ENCODE measurements around the gene LRP2.

The LRP2 gene

DNA sequence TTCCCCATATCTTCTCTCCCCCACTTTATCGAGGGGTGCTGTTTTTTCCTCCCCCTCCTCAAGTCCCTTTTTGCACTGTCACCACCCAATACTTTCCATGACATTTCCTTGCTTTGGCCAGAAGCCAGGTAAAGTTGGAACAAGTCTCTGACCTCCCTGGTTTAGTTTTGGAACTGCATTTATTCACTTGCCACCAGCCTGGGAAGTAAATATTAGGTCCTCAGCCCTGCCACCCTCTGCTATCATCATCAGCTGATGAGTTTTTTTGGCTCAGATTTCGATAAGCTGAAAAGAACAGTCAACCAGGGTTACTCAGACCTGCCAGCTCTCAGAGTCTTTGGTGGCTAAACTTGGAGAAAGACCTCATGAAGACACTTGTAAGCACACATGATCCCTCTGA is 246.0 kb downstream of the LRP2 start:
- no peak for DNase-seq

DNA sequence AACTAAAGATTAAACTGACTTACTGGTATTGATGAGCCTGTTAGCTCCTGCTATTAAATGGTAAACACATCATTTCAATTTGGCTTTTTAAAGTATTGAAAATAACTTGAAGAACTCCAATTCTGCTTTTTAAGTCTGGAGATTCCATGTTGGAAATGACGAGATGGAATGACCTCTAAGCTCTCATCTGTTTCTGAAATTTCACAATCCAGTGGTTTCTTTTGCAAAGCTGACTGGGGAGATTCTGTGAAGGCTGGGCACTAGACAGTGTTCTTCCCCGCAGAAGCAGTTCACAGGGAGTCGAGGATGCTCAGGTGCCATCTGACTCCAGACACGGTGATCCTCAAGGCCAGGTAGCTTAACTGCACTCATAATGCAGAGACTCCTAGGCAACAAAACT is 248.3 kb downstream of the LRP2 start:
- no peak for DNase-seq

DNA sequence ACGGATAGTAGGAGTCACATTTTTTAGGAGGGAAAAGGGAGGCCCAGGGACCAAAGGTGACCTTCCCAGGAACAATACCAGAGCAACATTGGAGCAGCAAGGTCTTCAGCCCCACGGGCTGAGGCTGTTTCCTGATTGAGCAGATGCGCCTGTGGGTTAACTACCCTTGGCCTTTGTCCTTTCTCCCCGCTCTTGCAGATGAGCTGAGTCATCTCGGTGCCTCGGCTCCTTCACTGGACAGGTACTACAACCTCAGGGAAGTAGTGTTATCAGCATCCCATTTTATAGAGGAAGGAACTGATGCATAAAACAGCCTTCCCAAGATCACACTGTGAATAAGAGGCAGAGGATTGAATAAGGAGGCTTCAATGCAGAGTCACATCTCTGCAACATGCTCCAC is 249.5 kb downstream of the LRP2 start:
- DNase-seq, result no peak

DNA sequence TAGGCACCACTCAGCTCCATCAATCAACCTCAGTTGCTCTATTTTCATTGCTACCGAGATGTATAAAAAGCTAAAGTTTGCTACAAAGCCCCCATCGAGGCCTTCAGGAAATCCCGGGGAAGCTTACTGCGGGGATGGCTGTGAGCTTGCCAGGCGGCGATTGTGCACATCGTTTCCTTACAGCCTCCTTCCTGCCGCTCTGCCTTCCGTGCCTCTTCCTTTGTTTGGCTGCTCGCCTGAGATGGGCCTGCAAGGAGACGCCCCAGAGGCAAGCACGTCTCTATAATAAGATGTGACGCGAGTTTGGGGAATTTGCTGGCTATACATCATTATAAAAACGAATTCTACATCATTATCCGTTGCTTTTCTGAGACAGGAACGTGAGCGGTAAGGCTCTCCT is 251.4 kb downstream of the LRP2 start:
- DNase-seq, result no peak

DNA sequence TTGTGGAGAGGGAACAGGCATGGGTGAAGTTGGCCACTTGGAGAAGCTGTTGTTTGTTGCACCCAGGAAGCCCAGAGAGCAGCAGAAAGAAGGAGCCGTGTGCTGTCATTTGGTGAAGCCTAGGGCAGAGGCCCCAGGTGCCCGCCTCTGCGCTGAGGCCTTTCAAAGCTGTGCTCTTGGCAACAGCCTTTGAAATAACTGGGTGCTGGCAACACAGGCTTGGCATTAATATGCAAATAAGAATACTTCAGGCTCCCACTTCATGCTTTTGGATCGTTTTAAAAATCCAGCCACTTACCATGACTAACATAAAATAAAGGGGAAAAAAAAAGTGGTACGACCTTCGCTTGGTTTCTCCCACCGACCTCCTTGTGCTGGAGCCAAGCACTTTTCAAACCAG is 251.9 kb downstream of the LRP2 start:
- no peak for DNase-seq

DNA sequence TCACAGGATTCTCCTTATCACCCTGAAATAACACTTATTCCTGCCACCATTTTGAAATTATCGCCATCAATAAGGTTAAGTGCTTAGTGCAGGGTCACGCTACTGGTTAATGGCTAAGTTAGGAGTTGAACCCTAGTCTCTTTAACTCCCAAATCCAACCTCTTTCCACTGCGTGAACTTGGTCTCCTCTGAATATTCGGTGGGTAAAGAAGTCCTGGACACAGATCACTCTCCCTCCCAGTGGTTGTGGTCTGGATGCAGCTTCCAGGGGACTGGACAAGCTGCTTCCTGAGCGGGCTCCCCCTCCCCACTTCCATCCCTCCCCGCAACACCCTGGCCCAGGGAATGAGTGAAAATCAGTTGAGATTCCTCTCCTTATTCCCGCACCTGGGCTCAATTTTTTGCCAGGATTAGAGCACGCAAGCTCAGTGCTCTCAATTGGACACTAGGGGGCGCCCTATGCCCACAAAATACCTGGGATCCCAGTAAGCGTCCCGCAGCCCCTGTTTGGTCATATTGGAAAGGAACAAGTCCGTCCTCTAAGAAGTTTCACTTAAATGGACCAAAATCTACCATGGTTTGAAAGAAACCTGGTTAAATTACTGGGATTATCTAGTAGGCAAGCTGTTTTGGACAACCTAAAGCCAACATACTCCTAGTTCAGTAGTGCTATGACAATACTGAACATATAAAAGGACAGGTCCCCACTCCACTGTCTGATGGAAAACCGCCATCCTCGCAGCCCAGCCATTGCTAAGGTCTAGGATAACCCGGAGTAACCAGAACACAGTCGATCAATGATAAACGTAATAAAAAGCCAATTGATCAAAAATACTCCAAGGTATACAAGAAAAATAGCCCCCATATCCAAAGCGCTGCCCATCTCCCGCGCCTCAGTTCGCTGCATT is 252.6 kb downstream of the LRP2 start:
- DNase-seq, result peak; percentile 68 to 70

DNA sequence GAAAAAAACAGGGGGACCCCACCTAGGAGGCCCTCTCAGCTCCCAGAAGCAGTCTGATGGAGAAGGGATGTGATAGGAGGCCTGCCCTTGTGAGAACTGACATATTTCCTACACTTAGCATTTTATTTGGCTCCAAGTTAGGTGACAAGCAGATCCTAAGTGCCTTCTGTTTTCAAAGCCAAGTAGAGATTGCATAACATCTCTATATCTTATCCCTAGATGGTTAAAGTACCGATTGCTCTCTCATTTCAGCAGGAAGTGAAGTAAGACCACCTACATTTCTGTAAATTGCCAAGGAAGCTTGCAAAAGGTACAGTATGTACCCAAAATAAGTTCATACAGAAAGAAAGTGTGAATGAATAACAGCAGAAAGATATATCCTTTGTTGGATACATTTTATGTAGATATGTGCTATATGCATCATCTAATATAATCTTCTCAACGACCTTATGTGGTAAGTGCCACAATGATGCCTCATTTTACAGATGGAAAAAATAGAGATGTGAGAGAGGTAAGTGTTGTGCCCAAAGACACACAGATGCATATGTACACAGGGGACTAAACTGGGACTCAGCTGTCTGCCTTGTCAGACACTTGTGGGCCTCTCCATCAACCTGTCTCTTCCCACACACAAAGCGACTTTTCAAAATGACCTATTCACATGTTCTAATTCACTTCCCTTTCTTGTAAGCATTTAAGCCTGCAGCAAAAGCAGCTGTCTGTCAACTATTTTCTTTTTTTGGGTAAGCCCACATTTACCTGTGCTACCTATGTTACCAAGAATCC is 254.0 kb downstream of the LRP2 start:
- no peak for DNase-seq

DNA sequence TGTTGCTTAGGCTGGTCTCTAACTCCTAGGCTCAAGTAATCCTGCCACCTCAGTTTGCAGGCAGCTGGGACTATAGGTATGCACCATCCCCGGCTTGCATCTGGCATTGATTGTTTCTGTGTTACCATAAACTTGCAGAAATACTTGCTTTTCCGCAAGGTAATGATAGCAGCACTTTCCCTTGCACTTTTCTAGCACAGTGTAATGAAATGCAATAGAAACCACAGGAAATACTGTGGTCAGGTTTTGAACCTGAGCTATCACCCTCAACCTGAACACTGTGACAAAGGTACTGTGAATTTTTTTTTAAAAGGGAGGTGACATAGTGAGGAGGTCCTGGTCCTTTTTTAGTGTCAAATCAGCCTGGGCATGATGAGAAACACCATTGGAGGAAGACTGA is 254.7 kb downstream of the LRP2 start:
- DNase-seq, result no peak

DNA sequence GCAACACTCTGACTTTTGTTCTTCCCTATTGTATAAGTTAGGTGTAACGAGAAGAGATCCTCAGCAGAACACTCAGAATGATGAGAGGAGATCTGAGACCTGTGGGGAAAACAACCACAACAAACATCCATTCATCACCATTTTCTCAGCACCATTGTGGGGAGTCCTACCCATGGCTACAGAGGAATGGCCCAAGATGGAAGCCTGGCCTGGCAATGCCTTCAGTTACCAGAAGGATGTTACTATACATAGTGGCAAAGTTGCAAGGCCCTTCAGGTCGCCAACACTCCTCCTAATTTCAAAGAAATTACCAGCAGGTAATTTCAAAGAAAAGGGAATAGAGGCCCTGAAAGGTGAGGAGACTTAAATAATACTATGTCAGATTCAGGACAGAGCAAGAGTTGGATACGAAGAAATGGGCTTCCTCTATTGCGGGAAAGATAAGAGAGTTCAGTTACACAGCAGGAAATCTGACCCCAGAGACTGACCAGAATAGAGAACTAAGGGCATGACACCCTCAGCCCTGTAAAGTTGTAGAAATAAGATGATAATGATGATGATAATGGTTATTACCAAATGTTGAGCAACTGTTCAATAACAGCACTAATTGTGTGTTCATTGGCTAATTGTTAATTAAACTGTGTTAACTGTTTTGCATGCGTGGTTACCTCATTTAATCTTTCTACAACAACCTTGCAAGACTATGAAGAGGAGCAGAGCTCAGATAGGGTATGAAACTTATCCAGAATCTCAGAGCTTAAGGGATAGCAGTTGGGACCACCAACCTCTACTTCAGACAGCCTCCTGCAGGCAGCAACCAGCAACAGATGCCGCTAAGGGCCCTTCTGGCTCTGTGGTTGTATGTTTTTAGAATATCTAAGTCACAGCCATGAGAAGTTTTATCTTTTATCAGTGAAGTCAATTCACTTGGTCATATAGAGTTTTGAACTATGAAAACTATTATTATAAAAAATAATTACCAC is 255.5 kb downstream of the LRP2 start:
- DNase-seq, result no peak

DNA sequence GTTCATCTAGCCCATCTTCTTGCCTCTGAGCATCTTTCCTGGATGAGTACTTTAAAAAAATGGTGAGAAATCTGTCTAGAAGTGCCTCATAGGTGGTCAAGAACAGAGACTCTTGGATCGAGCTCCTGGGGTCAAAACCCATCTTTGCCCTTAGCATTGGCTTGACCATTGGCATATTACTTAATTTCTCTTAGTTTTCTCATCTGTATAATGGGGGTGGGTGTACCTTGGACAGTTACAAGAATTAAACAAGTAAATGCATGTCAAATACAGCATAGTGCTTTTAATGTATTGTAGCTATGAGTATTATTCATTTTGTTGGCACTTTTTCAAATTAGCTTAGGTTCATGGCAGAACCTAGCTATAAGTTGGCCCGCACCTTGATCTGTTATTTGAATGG is 256.2 kb downstream of the LRP2 start:
- DNase-seq, result no peak

DNA sequence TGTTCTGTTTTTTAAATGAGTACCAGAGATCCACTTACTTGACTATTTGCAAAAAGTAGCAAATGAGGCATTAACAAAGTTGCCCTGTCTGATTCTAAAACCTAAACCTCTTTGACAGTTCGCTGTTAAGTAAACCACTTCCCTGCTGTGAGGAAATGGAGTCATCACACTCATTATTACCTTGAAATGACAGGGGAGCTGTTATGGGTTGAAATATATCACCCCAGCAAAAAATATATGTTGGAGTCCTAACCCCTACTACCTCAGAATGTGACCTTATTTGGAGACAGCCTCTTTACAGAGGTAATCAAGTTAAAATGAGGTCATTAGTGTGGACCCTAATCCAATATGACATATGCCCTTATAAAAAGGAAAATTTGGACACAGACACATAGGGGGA is 256.9 kb downstream of the LRP2 start:
- DNase-seq, result no peak

DNA sequence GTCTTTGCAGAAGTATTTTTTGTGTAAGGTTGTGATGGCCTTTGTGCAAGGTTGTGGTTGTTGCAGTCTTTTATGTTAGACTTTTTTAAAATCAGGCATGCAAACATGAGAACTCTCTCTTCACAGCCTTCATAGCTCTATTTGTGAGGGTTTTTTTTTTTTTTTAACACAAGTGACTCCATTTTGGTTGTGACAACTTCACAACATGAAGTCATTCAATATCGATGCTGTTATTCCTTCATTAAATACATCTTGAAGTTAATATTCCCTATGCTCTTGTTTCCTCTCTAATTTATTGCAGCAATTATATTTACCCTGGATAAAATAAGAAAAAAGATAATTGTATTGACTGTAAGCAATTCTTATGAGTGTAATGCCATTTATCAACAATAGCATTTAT is 257.5 kb downstream of the LRP2 start:
- no peak for DNase-seq

DNA sequence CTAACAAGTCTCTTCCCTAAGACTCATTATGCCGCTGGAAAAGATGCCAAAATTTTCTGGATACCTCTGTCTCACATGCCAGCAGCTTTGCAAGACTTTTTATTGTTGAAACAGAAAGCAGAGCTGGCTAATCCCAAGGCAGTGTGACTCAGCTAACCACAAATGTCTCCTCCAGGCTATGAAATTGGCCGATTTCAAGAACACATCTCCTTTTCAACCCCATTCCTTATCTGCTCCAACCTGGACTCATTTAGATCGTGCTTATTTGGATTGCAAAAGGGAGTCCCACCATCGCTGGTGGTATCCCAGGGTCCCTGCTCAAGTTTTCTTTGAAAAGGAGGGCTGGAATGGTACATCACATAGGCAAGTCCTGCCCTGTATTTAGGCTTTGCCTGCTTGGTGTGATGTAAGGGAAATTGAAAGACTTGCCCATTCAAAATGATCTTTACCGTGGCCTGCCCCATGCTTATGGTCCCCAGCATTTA is 266.7 kb downstream of the LRP2 start:
- no peak for DNase-seq

DNA sequence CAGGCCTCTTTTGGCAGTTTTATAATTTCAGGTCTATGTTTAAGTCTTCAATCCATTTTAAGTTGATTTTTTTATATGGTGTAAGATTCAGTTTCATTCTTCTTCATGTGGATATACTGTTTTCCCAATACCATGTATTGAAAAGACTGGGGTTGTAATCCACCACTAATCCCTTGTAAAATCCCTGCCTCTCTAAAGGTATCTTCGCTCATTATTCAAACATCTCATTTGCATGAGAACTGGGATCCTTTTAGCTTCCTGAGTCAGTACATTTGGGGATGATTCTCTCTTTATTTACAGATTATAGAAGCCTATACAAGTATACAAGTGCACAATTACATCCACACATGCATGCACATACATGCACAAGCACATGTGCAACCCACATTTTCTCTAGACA is 267.7 kb downstream of the LRP2 start:
- DNase-seq, result no peak

DNA sequence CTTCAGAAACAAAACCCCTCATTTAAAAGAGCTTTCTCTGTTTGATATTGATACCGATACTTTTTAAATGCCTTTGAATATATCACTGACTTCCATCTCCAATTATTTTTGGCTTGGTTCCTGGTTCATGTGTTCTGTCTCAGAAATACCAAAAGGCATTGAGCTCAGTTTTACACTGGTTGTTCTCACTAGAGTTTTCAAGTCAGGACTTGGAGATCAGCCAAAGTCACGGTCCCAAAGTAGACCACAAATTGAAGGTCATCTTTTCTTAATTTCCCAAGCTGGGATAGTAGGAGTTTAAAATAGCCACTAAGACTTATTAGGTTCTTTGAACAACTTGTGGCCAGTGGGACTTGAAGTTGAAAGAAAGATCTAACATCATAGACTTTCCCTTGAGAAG is 268.8 kb downstream of the LRP2 start:
- DNase-seq, result no peak

DNA sequence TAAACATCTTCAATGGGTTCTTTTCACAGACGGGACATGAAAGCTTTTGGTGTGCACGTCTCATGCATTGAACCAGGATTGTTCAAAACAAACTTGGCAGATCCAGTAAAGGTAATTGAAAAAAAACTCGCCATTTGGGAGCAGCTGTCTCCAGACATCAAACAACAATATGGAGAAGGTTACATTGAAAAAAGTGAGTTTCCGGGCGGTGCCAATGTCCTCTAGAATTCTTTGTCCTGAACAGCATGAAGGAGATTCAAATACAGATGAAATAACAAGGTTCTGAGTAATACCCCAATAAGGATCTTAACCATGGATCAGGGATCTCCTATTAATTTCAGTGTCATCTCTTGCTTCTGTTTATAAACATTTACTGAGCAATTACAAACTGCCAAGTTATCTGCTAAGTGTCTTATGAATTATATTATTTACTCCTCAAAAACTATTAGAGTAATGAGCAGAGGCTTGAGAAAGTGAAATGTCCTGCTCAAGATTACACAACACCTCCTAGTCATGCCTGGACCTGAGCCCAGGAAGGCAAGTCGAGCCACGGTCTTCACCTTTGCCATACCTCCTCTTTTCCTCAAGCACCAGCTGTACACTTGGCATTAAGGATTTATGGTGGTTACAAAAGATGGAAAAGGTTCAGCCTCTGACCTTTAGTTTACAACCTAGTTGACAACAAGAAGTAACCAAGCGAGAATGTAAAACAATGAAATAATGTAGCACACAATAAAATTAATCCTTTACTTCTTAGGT is 270.4 kb downstream of the LRP2 start:
- no peak for DNase-seq

DNA sequence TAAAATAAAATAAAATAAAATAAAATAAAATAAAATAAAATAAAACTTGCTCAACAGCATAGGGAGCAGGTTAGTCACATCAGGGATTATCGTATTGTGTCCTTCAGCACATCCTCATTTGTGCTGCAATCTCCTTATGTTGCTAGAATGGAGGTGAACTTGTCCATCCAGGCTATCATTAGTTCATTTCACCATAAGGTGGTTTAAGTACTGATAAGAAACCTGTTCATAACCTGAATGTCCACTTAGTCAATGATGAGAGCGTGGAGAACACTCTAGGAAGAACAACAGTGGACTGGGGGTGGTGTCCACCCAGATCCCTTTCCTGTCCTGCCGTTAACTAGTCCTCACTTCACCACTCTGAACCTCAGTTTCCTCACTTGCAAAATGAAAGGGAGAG is 271.1 kb downstream of the LRP2 start:
- DNase-seq, result no peak

DNA sequence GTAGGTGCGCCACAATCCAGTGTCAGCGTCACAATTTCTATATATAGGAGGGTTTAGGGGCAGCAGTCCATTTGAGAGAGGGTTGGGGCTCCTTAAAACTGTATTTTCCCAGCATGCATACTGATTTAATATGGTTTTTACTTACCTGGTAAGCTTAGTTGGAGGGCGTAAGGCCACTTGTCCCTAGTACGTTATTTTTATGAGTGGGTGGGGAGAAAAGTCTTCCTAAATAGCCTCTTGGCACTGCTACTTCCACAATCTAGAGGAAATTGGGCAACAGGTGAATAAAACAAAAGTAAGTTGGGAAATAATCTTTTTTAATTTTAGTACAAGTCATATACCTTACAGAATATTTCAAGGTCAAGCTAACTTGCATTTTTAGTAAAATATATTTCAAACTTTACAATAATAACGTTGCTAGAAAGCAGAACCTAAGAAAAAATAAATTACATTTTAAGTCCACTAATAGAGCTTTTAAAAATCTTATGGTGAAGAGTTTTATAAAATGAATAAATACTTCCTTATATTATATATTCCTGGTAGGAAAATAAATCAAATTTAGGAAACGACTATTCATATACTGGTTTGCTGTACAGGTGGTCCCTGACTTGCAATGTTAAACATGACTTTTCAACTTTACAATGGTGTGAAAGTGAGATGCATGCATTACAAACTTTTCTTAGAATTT is 272.1 kb downstream of the LRP2 start:
- DNase-seq, result no peak

DNA sequence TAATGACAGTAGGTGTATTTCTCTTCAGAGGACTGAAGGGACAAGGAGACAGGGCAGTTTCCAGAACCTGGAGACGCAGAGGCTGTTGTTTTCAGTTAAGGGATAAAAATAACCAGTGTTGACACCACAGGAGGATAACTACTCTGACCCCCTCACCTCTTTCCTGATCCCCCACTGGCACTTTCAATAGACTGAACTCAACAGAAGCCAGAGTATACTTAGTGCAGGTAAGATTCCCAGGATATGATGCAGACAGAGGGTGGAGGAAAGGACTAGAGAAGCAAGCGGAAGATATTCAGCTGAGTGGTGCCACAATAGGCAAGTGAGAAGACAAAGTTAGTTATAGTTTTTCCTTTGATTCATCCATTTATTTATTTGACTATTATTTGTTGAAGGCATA is 273.2 kb downstream of the LRP2 start:
- no peak for DNase-seq

DNA sequence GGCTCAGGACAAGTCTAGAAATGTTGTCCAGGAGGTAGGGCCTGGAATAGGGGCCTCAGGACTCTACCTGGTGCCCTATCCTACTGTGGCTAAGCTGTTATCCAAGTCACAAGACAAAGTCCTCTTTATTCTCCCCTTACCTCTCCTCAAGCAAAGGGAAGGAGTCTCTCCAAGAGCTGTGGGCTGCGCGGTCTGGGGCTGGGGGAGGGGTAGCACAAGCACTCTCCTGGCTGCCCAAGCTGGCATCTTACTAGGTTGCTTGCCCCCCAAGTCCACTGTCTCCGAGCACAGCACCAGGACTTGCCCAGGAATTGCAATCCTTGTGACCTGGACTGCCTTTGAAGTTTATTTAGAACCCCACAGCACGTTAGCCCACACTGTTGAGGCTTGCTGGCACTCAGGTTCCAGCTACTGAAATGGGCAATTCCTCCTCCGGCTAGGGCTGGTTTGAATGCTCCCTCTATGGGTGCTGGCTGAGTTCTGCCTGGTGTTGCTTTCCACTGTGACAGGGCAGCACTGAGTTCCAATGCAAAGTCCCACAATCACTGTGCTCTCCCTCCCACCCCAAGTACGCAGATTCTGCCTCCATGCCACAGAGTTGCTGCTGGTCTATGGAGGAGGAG is 274.5 kb downstream of the LRP2 start:
- no peak for DNase-seq

DNA sequence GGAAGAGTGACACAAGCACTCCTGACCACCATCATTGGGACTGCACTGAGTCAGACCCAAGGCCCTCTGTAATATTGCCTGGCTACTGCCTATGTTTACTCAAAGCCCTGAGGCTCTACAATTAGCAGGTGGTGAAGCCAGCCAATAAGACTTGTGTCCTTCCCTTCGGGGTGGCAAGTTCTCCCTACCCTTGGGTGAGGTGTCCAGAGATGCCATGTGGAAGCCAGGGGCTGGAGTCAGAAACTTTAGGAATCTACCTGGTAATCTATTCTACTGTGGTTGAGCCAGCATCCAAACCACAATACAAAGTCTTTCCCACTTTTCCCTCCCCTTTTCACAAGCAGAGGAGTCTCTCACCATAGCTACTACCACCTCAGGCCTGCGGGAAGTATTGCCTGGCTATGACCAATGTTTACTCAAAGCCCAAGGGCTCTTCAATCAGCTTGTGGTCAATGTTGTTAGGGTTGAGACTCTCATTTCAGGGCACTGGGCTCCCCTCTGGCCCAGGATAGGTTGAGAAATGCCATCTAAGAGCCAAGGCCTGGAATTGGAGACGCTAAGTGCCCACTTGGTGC is 275.4 kb downstream of the LRP2 start:
- DNase-seq, result no peak

Measured in activated CD4-positive, alpha-beta T cell treated with anti-CD3 and anti-CD28 coated beads, Interleukin-2, amount 50 U/mL, for 4 hours (primary cell).